ENCODE data around the gene SPCS1. TPM values are rescaled to one million over a fixed set of nuclear protein-coding genes. Genes with fewer than 3 reads are reported as not detected.
"Not testable (repeated sequence)": the region's sequence is repeated elsewhere in the genome, so short reads cannot be mapped to it uniquely, and the experiment has no call there.

The SPCS1 gene
- total RNA-seq, 1 donor from 2014 or later, result 40.5 TPM

DNA sequence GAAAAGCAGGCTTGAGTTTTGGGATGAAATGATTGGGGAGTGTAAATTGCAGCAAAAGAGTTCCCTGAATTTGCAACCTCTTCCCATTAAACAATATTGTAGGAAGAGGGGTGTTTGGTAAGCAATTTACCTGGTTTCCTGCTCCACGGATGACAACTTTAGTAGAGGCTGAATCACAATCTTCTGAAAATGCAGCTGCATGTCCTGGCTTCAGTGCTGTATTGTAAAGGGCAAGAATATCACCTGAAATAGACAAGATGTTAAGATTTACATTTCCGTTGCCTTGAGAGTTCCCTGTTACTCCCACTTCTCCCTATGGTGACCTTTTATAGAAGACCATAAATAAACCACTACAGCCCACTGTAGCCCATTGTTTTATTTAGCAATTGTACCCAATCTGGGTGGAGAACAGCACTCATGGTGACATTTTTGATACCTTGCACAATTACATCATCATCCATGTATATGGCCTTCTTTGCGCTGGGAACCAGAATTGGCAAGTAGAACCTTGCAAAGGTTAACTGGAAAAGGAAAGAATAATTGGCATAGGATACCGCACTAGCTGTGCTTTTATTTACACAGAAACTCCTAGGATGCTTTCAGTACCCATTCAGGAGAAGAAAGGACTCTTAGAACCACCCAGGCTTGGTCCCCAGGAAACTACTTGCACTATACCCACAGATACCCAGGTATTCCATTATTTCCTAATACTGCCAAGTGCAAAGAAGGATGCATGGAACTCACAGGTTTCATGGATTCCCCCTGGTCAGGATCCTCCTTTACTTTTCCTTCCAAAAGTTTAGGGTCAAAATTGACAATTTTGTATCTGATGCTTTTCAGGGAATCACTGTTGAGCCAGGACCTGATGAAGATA is 9.9 kb upstream of the SPCS1 start:
- no peak for DNase-seq

DNA sequence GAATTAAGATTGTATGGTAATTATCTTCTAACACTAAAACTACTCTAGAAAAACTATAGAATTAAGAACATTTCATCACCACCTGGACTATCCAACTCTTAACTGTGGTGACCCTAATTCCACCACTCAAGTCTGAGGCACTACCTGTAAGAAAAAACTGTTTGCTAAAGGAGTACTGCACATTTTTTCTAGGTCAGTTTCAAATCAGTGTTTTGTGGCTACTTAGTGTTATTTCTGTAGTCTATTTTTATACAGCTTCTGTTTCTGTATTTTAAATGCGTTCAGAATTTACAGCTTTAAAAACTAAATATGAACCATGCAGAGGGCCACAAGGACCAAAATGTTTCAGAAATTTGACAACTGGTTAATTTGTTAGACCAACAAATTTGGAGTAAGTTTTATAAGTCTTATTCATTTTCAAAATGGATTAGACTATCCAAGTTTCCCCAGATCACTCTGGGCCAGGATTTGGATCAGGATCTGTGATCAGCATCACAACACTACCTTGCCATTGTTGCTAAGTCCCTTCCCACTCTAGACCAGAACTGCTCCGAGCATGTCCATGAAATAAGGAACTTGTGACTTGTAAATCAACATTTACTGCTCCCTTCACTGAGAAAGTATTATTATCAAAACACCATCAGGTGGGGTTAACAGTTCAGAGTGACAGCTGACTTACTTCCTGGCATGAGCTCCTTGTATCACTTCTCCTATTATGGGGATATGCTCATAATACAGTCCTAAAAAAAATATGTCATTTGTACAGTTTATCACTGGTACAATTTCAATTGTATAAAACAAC is 8.9 kb upstream of the SPCS1 start:
- DNase-seq, result no peak

DNA sequence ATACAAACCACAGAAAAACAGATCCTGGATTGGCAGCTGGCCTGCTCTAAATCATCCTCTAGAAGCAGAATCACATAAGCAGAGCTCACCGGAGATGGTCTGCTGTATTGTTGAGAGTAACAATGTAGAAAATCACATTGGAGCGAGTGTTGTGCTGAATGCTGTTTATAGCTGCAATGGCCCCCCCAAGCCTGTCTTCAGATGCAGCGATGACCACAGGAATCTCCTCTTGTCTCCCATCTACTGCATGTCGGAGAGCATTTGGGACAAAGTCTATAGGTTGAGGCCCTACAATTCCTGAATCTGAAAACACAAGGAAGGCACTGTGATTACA is 8.3 kb upstream of the SPCS1 start:
- no peak for DNase-seq

DNA sequence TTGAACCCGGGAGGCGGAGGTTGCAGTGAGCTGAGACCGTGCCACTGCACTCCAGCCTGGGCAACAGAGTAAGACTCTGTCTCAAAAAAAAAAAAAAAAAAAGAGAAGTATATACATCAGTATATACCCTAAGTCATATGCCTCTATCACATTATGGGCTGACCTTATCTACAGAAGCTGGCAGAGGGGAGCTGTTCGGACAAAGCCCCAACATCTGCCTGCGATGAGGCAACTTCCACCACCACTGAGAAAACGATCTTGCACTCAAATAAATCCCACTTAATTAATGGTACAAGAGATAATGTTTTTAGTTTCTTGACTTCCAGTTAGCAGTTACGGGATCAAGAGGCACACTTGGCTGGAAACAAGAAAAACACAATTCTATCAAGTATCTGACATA is 2.6 kb upstream of the SPCS1 start:
- DNase-seq, result no peak

DNA sequence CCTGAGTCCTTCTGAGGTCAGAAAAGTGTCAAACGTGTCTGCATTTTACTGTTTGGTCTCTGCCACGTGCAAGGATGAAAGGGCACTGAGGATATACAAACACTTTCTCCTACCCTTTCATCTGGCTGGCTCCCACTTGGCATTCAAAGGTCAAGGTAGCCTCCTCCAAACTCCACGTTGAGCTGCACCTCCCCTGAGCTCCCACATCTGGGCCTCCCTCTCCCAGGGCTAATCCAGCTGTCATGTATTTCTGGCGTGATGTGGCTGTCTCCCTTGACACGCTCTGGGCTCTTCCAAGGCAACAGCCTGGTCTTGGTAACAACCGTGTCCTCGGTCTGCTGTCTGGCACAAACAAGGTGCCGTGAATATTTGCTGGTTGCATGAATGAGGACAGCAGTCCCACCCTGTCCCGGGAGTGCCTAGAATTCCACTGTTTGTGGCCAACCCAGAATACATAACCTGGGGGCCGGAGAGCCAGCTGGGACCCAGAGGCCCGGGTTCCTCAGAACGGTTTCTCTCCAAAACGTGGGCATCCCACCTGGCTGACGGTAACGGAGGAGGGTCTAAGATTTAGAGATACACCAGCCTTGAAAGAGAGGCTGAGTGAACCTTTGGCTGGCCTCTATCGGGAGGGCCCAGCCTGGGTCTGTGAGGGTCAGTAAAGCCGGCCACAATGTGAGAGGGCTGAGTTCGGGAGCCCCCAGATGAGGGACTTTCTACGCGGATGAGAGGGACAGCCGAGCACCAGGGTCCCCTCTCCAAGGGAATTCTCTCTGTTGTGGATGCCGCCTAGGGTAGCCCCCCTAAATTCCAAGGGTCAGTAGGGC is 1.1 kb upstream of the SPCS1 start:
- DNase-seq, result peak; percentile 39

DNA sequence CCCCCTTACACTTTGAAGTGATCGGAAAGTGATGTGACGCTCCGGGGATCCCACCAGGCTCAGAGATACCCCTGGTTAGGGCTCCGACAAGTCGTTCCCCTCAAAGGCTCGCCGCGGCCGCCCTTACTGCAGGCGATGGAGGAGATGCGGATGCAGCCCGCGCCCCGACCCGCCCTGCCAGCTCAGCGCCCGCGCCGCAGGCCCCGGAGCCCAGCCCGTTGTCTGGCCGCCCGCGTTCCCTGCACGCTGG is 543 bp upstream of the SPCS1 start:
- no peak for DNase-seq

DNA sequence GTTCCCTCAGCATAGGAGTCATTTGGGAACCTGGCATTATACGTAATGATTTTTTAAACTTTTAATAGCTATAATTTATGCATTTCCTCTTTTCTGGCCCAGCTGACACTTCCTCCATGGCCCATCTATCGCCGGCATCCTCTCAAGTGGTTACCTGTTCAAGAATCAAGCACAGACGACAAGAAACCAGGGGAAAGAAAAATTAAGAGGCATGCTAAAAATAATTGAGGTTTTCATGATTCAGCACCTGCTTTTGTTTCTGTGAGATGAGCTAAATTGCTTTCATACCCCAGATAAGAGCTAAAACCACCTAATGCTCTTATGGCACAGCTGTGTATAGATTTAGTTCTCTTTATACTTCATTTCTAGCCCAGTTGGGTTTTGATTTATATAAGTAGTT is 1.7 kb downstream of the SPCS1 start:
- DNase-seq, result no peak

DNA sequence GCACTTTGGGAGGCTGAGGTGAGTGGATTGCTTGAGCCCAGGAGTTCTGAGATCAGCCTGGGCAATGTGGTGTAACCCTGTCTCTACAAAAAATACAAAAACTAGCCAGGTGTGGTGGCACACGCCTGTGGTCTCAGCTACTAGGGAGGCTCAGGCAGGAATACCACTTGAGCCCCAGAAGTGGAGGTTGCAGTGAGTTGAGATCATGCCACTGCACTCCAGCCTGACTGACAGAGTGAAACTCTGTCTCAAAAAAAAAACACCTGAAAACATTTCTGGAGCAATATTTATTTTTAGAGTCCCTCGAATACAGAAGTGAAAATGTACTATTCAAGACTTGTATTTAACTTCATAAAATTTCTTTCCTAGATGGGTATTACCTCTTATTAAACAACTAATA is 4.6 kb downstream of the SPCS1 start:
- DNase-seq, result no peak

DNA sequence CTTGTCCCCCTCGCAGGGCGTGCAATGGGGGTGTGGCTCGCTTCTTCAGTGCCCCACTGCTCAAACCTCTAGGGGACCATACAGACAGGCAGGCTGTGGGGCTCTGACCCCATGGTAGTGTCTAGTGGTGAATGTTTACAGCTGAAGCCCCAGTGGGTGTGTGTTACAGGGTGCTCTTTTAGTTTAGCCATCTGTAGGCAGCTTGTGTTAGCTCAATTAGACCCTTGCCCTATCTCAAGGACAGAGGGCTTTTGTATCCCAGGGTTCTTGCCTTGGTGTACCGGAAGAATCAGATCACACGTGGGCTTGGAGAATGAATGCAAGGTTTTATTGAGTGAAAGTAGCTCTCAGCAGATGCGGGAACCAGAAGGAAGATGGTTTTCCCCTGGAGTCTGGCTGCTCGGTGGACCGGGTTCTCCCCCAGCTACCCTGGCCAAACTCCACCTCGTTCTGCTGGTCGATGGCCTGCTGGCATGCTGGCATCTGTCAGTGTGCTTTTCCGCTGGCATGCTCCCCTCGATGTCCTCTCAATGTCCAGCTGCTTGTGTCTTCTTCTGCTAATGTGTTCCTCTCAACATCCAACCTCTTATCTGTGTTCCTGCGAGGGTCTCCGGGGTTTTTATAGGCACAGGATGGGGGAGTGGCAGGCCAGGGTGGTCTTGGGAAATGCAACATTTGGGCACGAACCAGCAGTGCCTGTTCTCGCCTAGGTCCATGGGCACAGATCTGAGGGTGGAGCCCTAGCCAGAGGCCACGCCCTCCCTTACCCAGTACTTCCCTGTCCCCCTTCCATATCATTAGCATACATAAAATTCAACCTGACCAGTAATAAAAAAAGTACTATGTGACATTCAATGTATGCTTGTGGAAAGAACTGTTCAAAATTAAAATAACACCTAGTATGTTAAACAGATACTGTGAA is 6.6 kb downstream of the SPCS1 start:
- no peak for DNase-seq

DNA sequence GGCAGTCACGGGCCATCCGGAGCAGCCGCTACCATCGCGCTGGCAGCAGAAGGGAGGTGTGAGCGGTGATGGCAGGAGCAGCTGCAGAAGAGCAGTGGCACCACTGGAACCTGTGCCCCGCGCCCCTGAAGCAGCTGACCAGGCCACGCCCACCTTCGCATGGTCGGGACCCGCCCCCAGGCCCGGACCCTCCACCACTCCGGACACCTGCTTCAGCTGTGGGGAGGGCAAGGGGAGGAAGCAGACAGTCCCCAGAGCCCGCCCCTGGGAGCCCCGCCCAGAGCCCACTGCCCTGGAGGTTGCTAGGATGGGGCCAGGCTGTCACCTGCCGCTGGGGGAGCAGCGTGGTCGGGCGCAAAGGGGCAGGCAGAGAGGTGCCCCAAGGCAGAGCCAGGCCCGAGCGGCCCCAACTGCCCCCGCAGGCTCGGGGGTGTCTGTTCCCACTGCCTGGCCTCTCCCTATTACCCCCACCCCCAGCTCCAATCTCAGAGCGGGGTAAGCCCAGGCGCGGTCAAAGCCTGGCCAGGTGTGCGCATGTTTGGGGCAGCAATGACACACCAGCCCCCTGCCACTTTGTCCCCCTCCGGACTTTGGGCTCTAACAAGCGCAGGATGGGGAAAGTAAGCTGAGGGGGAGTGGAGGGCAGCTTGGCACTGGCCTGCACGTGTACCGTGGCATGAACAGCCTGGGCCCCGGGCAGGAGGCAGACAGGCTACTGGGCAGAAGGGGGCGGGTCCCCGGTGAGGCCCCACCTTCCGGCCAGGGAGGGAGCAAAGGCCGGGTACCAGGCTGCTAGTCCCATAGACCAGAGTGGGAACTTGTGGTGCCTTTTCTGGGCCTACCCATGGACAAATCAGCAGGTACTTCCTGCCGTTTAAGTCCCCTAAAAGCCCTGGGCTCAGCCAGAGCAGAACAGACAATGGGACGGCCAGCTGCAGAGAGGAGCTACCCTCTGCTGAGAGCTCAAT is 8.7 kb downstream of the SPCS1 start:
- no peak for DNase-seq

DNA sequence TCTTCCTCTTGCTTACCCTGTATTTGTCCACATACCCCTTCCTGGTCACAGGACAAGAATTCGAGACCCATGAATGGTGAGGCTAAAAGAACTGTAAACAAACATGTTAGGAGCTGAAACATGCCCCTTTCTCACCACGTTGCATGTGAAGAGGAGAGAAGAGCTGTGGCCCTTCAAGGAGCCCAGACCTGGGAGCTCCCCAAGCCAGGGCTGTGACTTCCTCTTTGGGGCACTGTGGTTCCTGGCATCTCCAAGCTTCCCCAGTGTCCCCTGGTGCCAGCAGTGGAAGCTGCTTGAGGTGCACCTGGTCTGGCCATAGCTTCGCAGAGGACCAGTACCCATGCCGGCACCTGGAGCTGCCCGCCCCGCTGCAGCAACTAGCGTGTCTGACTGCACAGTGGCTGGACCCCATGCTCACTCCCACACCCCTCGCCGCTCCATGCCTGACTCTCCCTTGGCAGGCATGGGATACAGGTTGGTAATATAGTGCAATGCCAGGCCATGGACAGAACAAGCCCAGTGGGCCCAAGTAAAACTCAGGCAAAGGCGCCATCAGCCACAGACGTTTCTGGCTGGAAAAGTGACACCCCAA is 9.9 kb downstream of the SPCS1 start:
- DNase-seq, result no peak

DNA sequence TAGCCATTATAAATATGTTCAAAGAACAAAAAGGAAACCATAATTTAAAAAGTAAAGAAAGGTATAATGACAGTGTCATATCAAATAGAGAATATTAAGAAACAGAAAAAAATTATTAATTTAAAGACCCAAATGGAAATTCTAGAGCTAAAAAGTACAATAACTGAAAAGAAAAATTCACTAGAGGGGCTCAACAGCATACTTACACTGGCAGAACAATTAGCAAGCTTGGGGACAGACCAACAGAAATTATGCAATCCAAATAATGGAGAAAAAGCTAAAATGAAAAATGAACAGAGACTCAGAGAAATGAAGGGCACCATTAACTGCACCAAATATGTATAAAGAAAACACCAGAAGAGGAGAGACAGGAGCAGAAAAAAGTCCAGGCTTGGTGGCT is 13.7 kb downstream of the SPCS1 start:
- DNase-seq, result no peak

DNA sequence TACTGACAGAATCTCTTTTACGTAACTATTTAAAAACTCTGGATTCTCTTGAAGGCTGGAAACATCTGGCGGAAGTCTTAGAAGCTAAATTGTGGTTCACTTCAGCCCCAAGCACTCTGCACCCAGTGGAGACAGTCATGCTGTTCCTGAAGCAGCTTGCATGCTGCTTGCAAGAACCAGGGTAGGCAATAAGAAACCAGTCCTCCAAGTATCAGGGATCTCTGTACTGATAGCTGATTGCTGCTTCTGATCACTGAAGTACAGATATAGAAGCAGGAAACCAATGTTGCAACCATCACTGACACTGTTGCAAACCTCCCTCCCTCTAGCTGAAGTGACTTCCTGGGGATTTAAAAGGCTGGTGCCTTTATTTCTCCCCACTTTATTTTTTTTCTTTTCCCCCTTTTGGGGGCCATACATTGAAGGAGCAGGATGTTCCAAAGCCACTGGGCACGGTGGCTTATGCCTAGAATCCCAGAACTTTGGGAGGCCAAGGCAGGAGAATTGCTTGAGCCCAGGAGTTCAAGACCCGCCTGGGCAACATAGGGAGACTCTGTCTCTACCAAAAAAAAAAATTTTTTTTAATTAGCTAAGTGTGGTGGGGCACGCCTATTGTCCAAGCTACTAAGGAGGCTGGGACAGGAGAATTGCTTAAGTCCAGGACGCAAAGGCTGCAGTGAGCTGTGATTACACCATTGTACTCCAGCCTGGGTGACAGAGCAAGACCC is 15.3 kb downstream of the SPCS1 start:
- DNase-seq, result no peak

DNA sequence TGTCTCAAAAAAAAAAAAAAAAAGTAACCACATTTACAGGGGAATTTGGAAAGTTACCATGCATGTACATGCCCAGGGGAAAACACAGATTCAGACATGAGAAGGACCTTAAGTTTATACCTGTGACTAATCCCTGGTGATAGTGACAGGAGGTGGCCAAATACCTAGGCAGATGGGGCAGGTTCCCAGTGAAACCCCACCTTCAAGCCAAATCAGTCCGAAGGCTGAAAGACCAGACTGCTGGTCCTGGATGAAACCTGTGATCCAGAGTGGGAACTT is 15.8 kb downstream of the SPCS1 start:
- DNase-seq, result no peak

DNA sequence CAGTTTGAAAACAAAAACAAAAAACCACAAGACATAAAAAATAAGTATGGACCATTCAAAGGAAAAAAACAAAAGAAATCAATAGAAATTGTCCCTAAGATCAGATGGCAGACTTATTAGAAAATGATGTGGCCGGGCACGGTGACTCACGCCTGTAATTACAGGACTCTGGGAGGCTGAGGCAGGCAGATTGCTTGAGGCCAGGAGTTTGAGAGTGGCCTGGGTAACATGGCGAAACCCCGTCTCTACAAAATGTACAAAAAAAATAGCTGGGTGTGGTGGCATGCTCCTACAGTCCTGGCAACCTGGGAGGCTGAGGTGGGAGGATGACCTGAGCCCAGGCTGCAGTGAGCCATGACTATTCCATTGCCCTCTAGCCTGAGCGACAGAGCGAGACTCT is 16.6 kb downstream of the SPCS1 start:
- no peak for DNase-seq

DNA sequence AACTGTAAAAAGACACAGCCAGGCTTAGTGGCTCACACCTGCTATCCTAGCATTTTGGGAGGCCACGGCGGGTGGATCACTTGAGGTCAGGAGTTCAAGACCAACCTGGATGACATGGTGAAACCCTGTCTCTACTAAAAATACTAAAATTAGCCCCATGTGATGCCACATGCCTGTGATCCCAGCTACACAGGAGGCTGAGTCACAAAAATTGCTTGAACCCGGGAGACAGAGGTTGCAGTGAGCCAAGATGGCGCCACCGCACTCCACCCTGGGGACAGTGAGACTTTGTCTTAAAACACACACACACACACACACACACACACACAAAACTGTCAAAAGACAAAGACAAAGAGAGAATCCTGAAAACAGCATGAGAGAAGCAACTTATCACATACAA is 18.0 kb downstream of the SPCS1 start:
- no peak for DNase-seq

DNA sequence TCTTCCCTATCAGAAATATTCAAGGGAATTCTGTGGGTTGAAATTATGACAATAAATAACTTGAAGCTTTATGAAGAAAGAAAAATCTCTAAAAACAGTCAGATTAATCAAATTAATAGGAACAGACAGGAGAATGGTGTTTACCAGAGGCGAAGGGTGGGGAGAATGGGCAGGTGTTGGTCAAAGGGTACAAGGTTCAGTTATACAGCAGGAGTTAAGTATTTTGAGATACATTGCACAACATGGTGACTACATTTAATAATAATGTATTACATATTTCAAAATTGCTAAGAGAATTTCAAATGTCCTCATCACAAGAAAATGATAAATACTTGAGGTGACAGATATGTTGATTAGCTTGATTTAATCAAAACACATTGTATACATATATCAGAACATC is 18.6 kb downstream of the SPCS1 start:
- DNase-seq, result no peak

DNA sequence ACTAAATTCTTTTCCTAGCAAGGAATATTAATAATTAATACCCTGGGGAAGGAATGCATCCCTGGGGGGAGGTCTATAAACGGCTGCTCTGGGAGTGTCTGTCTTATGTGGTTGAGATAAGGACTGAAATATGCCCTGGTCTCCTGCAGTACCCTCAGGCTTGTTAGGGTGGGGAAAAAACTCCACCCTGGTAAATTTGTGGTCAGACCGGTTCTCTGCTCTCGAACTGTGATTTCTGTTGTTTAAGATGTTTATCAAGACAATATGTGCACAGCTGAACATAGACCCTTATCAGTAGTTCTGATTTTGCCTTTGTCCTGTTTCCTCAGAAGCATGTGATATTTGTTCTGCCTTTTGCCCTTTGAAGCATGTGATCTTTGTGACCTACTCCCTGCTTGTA is 22.8 kb downstream of the SPCS1 start:
- DNase-seq, result not testable (repeated sequence)

DNA sequence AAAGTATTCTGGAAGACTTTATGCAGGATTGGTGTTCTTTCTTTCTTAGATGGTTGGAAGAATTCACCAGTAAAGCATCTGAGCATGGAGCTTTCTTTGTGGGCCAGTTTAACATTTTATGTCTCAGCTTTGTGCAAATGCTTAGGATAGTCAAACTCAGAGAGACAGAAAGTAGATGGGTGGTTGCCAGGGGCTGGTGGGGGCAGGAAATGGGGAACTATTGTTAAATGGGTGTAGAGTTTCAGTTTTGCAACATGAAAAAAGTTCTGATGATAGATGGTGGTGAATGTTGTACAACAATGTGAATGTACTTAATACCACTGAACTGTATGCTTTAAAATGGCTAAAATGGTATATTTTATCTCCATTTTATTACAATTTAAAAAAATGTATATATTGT is 24.8 kb downstream of the SPCS1 start:
- peak; percentile 4 for DNase-seq

DNA sequence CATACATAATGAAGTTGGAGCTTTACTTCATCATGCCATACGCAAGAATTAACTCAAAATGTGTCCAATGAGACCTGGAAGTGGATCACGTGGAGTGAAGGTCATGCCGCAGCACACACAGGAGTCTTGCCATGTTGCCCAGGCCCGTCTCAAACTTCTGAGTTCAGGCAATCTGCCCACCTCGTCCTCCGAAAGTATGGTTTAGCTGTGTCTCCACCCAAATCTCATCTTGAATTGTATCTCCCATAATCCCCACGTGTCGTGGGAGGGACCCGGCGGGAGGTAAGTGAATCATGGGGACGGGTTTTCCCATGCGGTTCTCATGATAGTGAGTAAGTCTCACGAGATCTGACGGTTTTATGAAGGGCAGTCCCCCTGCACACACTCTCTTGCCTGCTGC is 25.7 kb downstream of the SPCS1 start:
- no peak for DNase-seq
